Thoracic aorta (tissue), 2 donors: Measurements from ENCODE around the gene SKIC2. TPM values are rescaled to one million over a fixed set of nuclear protein-coding genes. Genes with fewer than 3 reads are reported as not detected.
"Not testable (repeated sequence)": the region's sequence is repeated elsewhere in the genome, so short reads cannot be mapped to it uniquely, and the experiment has no call there.

Source experiments
- ATAC-seq: fragments of 150-250 bp; one replicate; pipeline ENCODE4 v1.8.0; 2017; ENCODE audit warnings: low read depth; ENCODE audit not compliant: insufficient number of reproducible peaks, low FRiP score
- DNase-seq: peaks from one replicate; pipeline ENCODE4 v3.0.0-alpha.2; 2020; ENCODE audit warnings: low spot score
- H3K27ac ChIP-seq, 2 donors: fragments of 200-600 bp; sonication (generic); 1 replicate in 1 of 2; 2 replicates in 1 of 2; pipeline ENCODE4 v1.5.1; 2016; ENCODE audit warnings: mild to moderate bottlenecking in 2 of 2, moderate library complexity in 2 of 2
- H3K27me3 ChIP-seq: fragments of 200-600 bp; sonication (generic); replicated peaks from 2 replicates; pipeline ENCODE4 v1.6.0; 2016; ENCODE audit warnings: mild to moderate bottlenecking; ENCODE audit not compliant: insufficient read depth
- H3K36me3 ChIP-seq: fragments of 200-600 bp; sonication (generic); one replicate; pipeline ENCODE4 v1.5.1; 2016
- H3K4me1 ChIP-seq, 2 donors: fragments of 200-600 bp; sonication (generic); 1 replicate in 1 of 2; 2 replicates in 1 of 2; pipeline versions ENCODE4 v1.5.1 to v1.6.0; 2016; ENCODE audit warnings: low read depth in 2 of 2, mild to moderate bottlenecking in 1 of 2; ENCODE audit not compliant: control insufficient read depth in 1 of 2
- H3K4me3 ChIP-seq: fragments of 200-600 bp; sonication (generic); 2 replicates; pipeline ENCODE4 v1.5.1; 2016; ENCODE audit warnings: mild to moderate bottlenecking
- H3K9me3 ChIP-seq: fragments of 200-600 bp; sonication (generic); 2 replicates; pipeline ENCODE4 v1.5.1; 2016
- CTCF ChIP-seq: fragments of 200-600 bp; sonication (generic); IDR thresholded peaks from one replicate; pipeline ENCODE4 v1.5.1; 2019; ENCODE audit warnings: antibody characterized with exemption
- total RNA-seq, 2 donors: library from RNA; depleted of rRNA; stranded (reverse); fragments of >200 nt; gene quantifications; one replicate each; pipeline versions ENCODE4 v1.1.0 to v1.2.3, GENCODE V29; 2016

SKIC2 gene
- total RNA-seq, 2 donors from 2014 or later = 37.7 to 73.0 TPM

GRCh38 chr6:31927863-31928671 is 30.9 kb upstream of the SKIC2 start:
- Histone ChIP-seq H3K27ac (no peak overlapping the region), H3K4me1 (no peaks in the 10 kb centered on the region)

DNA sequence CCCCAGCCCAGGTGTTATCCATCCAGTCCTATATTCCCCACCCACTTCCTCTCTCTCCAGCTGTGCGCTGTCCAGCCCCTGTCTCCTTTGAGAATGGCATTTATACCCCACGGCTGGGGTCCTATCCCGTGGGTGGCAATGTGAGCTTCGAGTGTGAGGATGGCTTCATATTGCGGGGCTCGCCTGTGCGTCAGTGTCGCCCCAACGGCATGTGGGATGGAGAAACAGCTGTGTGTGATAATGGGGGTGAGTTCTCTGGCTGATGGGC is 30.4 kb upstream of the SKIC2 start:
- Histone ChIP-seq H3K4me3 (no peak overlapping the region), H3K27ac (no peak overlapping the region), H3K9me3 (no peaks in the 10 kb centered on the region), H3K4me1 (no peaks in the 10 kb centered on the region), H3K27me3 (no peaks in the 10 kb centered on the region), H3K36me3 (no peaks in the 10 kb centered on the region)
- no peak for DNase-seq
- no peak for ATAC-seq
- no peak for TF ChIP-seq CTCF

More at GRCh38 chr6:31927863-31928671, 30.9 kb upstream of the SKIC2 start:
- DNase-seq = no peak
- no peak for TF ChIP-seq CTCF
- Histone ChIP-seq H3K4me3 (peak overlapping the region; percentile 52), H3K36me3 (no peaks in the 10 kb centered on the region), H3K9me3 (no peaks in the 10 kb centered on the region), H3K27me3 (no peaks in the 10 kb centered on the region)
- ATAC-seq = no peak

DNA sequence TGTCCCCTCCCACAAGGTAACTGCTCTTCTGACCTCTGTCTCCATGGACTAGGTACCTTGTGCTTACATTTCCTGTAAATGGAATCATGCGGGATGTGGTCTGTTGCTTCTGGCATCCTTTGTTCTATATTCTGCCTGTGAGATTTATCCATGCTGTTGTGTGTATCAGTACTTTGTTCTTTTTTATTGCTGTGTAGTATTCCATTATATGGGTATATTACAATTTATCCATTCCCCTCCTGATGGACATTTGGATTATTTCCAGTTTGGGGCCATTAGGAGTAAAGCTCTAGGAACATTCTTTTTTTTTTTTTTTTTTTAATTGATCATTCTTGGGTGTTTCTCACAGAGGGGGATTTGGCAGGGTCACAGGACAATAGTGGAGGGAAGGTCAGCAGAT is 28.0 kb upstream of the SKIC2 start:
- Histone ChIP-seq H3K27ac (no peak overlapping the region), H3K27me3 (no peaks in the 10 kb centered on the region), H3K4me1 (no peaks in the 10 kb centered on the region), H3K9me3 (no peaks in the 10 kb centered on the region), H3K36me3 (no peaks in the 10 kb centered on the region), H3K4me3 (no peak overlapping the region)
- DNase-seq (no peak), ATAC-seq (no peak)
- no peak for TF ChIP-seq CTCF

DNA sequence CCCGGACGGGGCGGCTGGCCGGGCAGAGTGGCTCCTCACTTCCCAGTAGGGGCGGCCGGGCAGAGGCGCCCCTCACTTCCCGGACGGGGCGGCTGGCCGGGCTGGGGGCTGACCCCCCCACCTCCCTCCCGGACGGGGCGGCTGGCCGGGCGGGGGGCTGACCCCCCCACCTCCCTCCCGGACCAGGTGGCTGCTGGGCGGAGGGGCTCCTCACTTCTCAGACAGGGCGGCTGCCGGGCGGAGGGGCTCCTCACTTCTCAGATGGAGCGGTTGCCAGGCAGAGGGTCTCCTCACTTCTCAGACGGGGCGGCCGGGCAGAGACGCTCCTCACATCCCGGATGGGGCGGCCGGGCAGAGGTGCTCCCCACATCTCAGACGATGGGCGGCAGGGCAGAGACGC is 26.8 kb upstream of the SKIC2 start:
- H3K4me3 ChIP-seq, DNase-seq, H3K27me3 ChIP-seq, ATAC-seq, H3K4me1 ChIP-seq, H3K27ac ChIP-seq, H3K36me3 ChIP-seq, H3K9me3 ChIP-seq: not testable (repeated sequence)

- H3K27ac ChIP-seq = no peak overlapping the region
- H3K4me3 ChIP-seq = no peak overlapping the region
- no peaks in the 10 kb centered on the region for H3K9me3 ChIP-seq
- no peaks in the 10 kb centered on the region for H3K36me3 ChIP-seq
- no peak for ATAC-seq
- no peaks in the 10 kb centered on the region for H3K27me3 ChIP-seq
- no peaks in the 10 kb centered on the region for H3K4me1 ChIP-seq
- TF ChIP-seq CTCF = no peak
- no peak for DNase-seq
Measured at GRCh38 chr6:31933537-31933936, 25.4 kb upstream of the SKIC2 start.

DNA sequence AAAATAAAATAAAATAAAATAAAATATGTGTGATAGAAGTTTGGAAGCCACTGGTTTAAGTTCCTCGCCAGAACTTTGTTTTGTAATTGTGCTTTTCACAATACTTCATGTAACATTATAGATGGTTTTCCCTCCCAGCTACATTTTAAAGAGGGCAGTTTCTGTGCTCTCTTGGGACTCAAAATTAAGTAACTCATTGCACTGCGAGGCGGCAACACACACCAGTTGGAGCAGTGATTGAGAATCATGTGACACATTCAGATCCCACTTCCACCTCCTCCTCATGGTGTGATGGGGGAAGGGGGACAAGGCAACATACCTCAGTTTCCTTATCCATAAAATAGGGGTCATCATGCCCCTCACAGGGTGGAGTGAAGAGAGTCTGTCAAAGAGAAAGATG is 24.0 kb upstream of the SKIC2 start:
- no peak for ATAC-seq
- H3K36me3 ChIP-seq = no peaks in the 10 kb centered on the region
- no peak overlapping the region for H3K4me3 ChIP-seq
- no peaks in the 10 kb centered on the region for H3K9me3 ChIP-seq
- DNase-seq = no peak
- no peaks in the 10 kb centered on the region for H3K4me1 ChIP-seq
- no peak overlapping the region for H3K27ac ChIP-seq
- no peak for TF ChIP-seq CTCF
- H3K27me3 ChIP-seq = no peaks in the 10 kb centered on the region
